ENCODE measurements around the gene GGT1. TPM values are rescaled to one million over a fixed set of nuclear protein-coding genes. Genes with fewer than 3 reads are reported as not detected.
"Not testable (repeated sequence)": the region's sequence is repeated elsewhere in the genome, so short reads cannot be mapped to it uniquely, and the experiment has no call there.

The GGT1 gene
- total RNA-seq, 1 experiment from 2014 or later, result 14.0 TPM

- H4K20me1 ChIP-seq (ENCODE audit: insufficient read depth); H3K36me3 ChIP-seq (ENCODE audit: control insufficient read depth in 1 of 2, insufficient read depth in 2 of 2, low read length in 2 of 2); DNase-seq (ENCODE audit: low read depth, low spot score); H3K4me1 ChIP-seq (ENCODE audit: control insufficient read depth in 1 of 2, insufficient read depth in 2 of 2, low read length in 2 of 2); CTCF ChIA-PET; H3K79me2 ChIP-seq (ENCODE audit: insufficient read depth, low read length); RAD21 ChIA-PET (ENCODE audit: low non-redundant PET in 1 of 2, low total read pairs in 2 of 2, uncharacterized antibody in 2 of 2, unreplicated experiment in 2 of 2); H3K4me3 ChIP-seq (replicated peaks in 1 of 2; ENCODE audit: low read depth in 1 of 2, low read length in 2 of 2); POLR2A ChIA-PET; H3K27ac ChIP-seq (ENCODE audit: low read depth, low read length); H3K9me2 ChIP-seq (ENCODE audit: insufficient read depth); BruUV-seq (replicated peaks); H3K27me3 ChIP-seq (ENCODE audit: insufficient read depth, low read length); H3K9me3 ChIP-seq (ENCODE audit: control insufficient read depth in 1 of 2, insufficient read depth in 1 of 2, low read depth in 1 of 2, low read length in 2 of 2); H3K9ac ChIP-seq (ENCODE audit: low read length); ATAC-seq; H2AFZ ChIP-seq (ENCODE audit: low read depth, low read length, poor library complexity, severe bottlenecking); H3K4me2 ChIP-seq (ENCODE audit: low read length): not testable (repeated sequence)
- TF ChIP-seq CTCF (IDR thresholded peaks at IDR 0.05 in 2 of 3, conservative IDR thresholded peaks at IDR 0.05 in 1 of 3; ENCODE audit: borderline replicate concordance in 1 of 3, insufficient read depth in 1 of 3, low read depth in 2 of 3, low read length in 2 of 3) (0 out of 6 replicates have a peak, but pooled peaks of 1 of the 3 experiments have one; percentile 15), RAD21 (IDR thresholded peaks at IDR 0.05; ENCODE audit: low read depth) (peak; percentile 23; the same call in 1 of the 2 replicates)
- intact Hi-C loops (cut with micrococcal nuclease), result loop anchor here (5.0 kb wide), 1 partner anchor 106 kb away; no protein-coding TSS in a partner anchor
Measured at GRCh38 chr22:24650884-24651283, 47.9 kb downstream of the GGT1 start.

GRCh38 chr22:24665395-24665794 is 62.4 kb downstream of the GGT1 start:
- H3K9ac ChIP-seq (ENCODE audit: low read length); BruUV-seq (replicated peaks); H3K9me3 ChIP-seq (ENCODE audit: control insufficient read depth in 1 of 2, insufficient read depth in 1 of 2, low read depth in 1 of 2, low read length in 2 of 2); H3K4me1 ChIP-seq (ENCODE audit: control insufficient read depth in 1 of 2, insufficient read depth in 2 of 2, low read length in 2 of 2); H3K27me3 ChIP-seq (ENCODE audit: insufficient read depth, low read length); H3K4me3 ChIP-seq (replicated peaks in 1 of 2; ENCODE audit: low read depth in 1 of 2, low read length in 2 of 2); H2AFZ ChIP-seq (ENCODE audit: low read depth, low read length, poor library complexity, severe bottlenecking); H3K9me2 ChIP-seq (ENCODE audit: insufficient read depth); POLR2A ChIA-PET; H3K27ac ChIP-seq (ENCODE audit: low read depth, low read length); RAD21 ChIA-PET (ENCODE audit: low non-redundant PET in 1 of 2, low total read pairs in 2 of 2, uncharacterized antibody in 2 of 2, unreplicated experiment in 2 of 2); H3K36me3 ChIP-seq (ENCODE audit: control insufficient read depth in 1 of 2, insufficient read depth in 2 of 2, low read length in 2 of 2); DNase-seq (ENCODE audit: low read depth, low spot score); H4K20me1 ChIP-seq (ENCODE audit: insufficient read depth); ATAC-seq; CTCF ChIA-PET; intact Hi-C loops (cut with micrococcal nuclease); H3K4me2 ChIP-seq (ENCODE audit: low read length); H3K79me2 ChIP-seq (ENCODE audit: insufficient read depth, low read length): not testable (repeated sequence)

- RAD21 ChIA-PET (ENCODE audit: low non-redundant PET in 1 of 2, low total read pairs in 2 of 2, uncharacterized antibody in 2 of 2, unreplicated experiment in 2 of 2), result not testable (repeated sequence)
Measured at GRCh38 chr22:24667904-24668303, 64.9 kb downstream of the GGT1 start.

GRCh38 chr22:24672532-24672931 is 69.5 kb downstream of the GGT1 start:
- H3K4me1 ChIP-seq (ENCODE audit: control insufficient read depth in 1 of 2, insufficient read depth in 2 of 2, low read length in 2 of 2); RAD21 ChIA-PET (ENCODE audit: low non-redundant PET in 1 of 2, low total read pairs in 2 of 2, uncharacterized antibody in 2 of 2, unreplicated experiment in 2 of 2); H3K27me3 ChIP-seq (ENCODE audit: insufficient read depth, low read length); H3K9me3 ChIP-seq (ENCODE audit: control insufficient read depth in 1 of 2, insufficient read depth in 1 of 2, low read depth in 1 of 2, low read length in 2 of 2); H3K4me3 ChIP-seq (replicated peaks in 1 of 2; ENCODE audit: low read depth in 1 of 2, low read length in 2 of 2); H3K27ac ChIP-seq (ENCODE audit: low read depth, low read length); H3K79me2 ChIP-seq (ENCODE audit: insufficient read depth, low read length); POLR2A ChIA-PET; H2AFZ ChIP-seq (ENCODE audit: low read depth, low read length, poor library complexity, severe bottlenecking); H4K20me1 ChIP-seq (ENCODE audit: insufficient read depth); DNase-seq (ENCODE audit: low read depth, low spot score); H3K9ac ChIP-seq (ENCODE audit: low read length); H3K4me2 ChIP-seq (ENCODE audit: low read length); intact Hi-C loops (cut with micrococcal nuclease); H3K9me2 ChIP-seq (ENCODE audit: insufficient read depth); BruUV-seq (replicated peaks); CTCF ChIA-PET; H3K36me3 ChIP-seq (ENCODE audit: control insufficient read depth in 1 of 2, insufficient read depth in 2 of 2, low read length in 2 of 2); ATAC-seq: not testable (repeated sequence)

More at GRCh38 chr22:24667904-24668303, 64.9 kb downstream of the GGT1 start:
- BruUV-seq (replicated peaks); H3K79me2 ChIP-seq (ENCODE audit: insufficient read depth, low read length); H2AFZ ChIP-seq (ENCODE audit: low read depth, low read length, poor library complexity, severe bottlenecking); H3K9me3 ChIP-seq (ENCODE audit: control insufficient read depth in 1 of 2, insufficient read depth in 1 of 2, low read depth in 1 of 2, low read length in 2 of 2); H3K36me3 ChIP-seq (ENCODE audit: control insufficient read depth in 1 of 2, insufficient read depth in 2 of 2, low read length in 2 of 2); H3K27ac ChIP-seq (ENCODE audit: low read depth, low read length); H3K4me2 ChIP-seq (ENCODE audit: low read length); H3K4me1 ChIP-seq (ENCODE audit: control insufficient read depth in 1 of 2, insufficient read depth in 2 of 2, low read length in 2 of 2); ATAC-seq; H4K20me1 ChIP-seq (ENCODE audit: insufficient read depth); H3K4me3 ChIP-seq (replicated peaks in 1 of 2; ENCODE audit: low read depth in 1 of 2, low read length in 2 of 2); H3K27me3 ChIP-seq (ENCODE audit: insufficient read depth, low read length); CTCF ChIA-PET; intact Hi-C loops (cut with micrococcal nuclease); H3K9ac ChIP-seq (ENCODE audit: low read length); DNase-seq (ENCODE audit: low read depth, low spot score); POLR2A ChIA-PET; H3K9me2 ChIP-seq (ENCODE audit: insufficient read depth): not testable (repeated sequence)
